Activated CD4-positive, alpha-beta T cell treated with anti-CD3 and anti-CD28 coated beads for 36 hours (primary cell): Measurements from ENCODE around the gene GAD2. TPM values are rescaled to one million over a fixed set of nuclear protein-coding genes. Genes with fewer than 3 reads are reported as not detected.

Experiments used
- ATAC-seq: fragments of 200-7000 bp; cut with Tn5 transposase; one replicate; pipeline ENCODE4 v1.10.0; 2021; ENCODE audit warnings: mild to moderate bottlenecking, moderate library complexity
- CTCF ChIA-PET: fragments of 350-600 bp; sonication (Branson Sonifier 250); formaldehyde crosslinking; loops from one replicate; lab custom pipeline; 2021; ENCODE audit warnings: antibody characterized with exemption; lab: Charles Lee
- POLR2A ChIA-PET: fragments of 350-600 bp; sonication (Branson Sonifier 250); formaldehyde crosslinking; loops from one replicate; lab custom pipeline; 2021; ENCODE audit warnings: antibody characterized with exemption, inconsistent platforms; lab: Charles Lee
- DNase-seq: peaks from one replicate; pipeline ENCODE4 v3.0.0-alpha.2; 2020
- H3K27ac Mint-ChIP-seq: one replicate; pipeline ENCODE4 v1.8.0; 2021; ENCODE audit warnings: mixed read lengths
- H3K27me3 Mint-ChIP-seq: one replicate; pipeline ENCODE4 v1.8.0; 2021; ENCODE audit warnings: mixed read lengths
- H3K36me3 Mint-ChIP-seq: one replicate; pipeline ENCODE4 v1.8.0; 2021; ENCODE audit warnings: low read depth, mixed read lengths
- H3K4me1 Mint-ChIP-seq: one replicate; pipeline ENCODE4 v1.8.0; 2021; ENCODE audit warnings: mixed read lengths
- H3K4me3 Mint-ChIP-seq: one replicate; pipeline ENCODE4 v1.8.0; 2021; ENCODE audit warnings: mild to moderate bottlenecking, moderate library complexity, mixed read lengths
- H3K9me3 Mint-ChIP-seq: one replicate; pipeline ENCODE4 v1.8.0; 2021; ENCODE audit warnings: low read depth, mixed read lengths
- intact Hi-C, 2 experiments: fragments of 100-400 bp; cut with DNase I in 1 of 2; cut with micrococcal nuclease in 1 of 2; formaldehyde crosslinking; loops; one replicate each; pipeline versions ENCODE4 v1.14.2 to v1.15.1; 2022 to 2024; cut with DNase I, micrococcal nuclease
- total RNA-seq, 2 experiments: library from RNA; stranded (reverse); gene quantifications; one replicate each; pipeline ENCODE4 v1.2.3, GENCODE V29; 2021

The GAD2 gene
- total RNA-seq, 2 experiments from 2014 or later = not detected

DNA sequence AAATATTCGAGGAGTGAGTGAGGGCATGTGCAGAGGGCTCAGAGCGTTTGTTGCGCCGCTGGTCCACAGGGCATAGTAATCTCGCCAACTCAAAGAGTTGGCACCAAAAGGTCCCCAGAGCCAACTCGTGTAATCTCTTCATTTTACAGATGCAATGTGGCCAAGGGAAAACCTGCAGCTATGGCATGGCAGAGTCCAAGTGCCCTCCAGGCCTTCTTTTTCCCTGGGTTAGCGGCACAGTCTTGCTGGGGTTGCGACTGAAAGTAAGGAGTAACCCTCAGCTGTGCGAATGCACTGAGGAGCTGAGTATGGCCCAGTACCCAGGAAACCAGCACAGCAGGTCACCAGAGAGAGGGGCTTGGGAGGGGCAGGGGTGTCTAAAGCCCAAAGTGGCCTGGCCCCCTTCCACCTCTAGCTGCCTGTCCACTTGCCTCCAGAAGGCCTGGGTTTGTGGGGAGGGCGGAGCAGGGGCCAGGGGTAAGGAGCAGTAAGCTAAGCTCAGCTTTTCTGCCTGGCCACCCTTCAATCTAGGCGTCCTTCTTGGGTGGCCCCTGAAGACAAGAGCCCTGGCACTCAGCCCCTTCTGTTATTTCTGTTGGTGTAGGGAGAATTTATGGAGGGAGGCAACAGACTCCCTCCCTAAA, 3.3 kb upstream of the GAD2 start:
- Mint-ChIP-seq H3K4me3 (no peak overlapping the region), H3K27me3 (peaks cover 57% of the 10 kb centered on the region), H3K4me1 (peaks cover 31% of the 10 kb centered on the region), H3K36me3 (no peaks in the 10 kb centered on the region), H3K9me3 (no peaks in the 10 kb centered on the region), H3K27ac (no peak overlapping the region)
- intact Hi-C loops = loop anchor here in 1 of 2 experiments (10.0 kb wide), 1 partner anchor 1038 kb away; the partner anchor contains the start of gene GPR158
- POLR2A ChIA-PET = no interaction called here
- CTCF ChIA-PET = no interaction called here
- ATAC-seq (no peak), DNase-seq (no peak)

DNA sequence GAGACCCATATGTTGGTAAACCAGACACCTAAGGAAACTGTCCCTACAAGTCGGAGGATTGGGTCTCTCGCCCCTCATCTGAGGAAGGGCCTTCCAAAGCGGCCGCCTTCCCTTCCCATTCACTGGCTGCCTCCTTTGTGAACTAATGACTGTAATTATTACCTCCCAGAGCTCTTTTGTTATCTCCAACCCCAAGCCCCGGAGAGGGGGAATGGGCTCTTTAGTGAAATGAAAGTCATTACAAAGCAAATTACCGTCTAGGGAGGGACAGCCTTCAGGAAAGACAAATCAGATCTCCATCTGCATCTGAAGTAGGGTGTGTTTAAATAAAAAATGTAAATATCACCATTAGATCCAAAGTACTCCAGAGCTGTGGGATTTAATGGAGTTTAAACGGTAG, 2.6 kb upstream of the GAD2 start:
- Mint-ChIP-seq H3K4me3 (no peak overlapping the region), H3K4me1 (peaks cover 36% of the 10 kb centered on the region), H3K27ac (no peak overlapping the region), H3K9me3 (no peaks in the 10 kb centered on the region), H3K36me3 (no peaks in the 10 kb centered on the region), H3K27me3 (peaks cover 64% of the 10 kb centered on the region)
- DNase-seq (no peak), ATAC-seq (no peak)
- CTCF ChIA-PET = no interaction called here
- POLR2A ChIA-PET = no interaction called here
- intact Hi-C loops = loop anchor here in 1 of 2 experiments (10.0 kb wide), 1 partner anchor 1039 kb away; the partner anchor contains the start of gene GPR158

DNA sequence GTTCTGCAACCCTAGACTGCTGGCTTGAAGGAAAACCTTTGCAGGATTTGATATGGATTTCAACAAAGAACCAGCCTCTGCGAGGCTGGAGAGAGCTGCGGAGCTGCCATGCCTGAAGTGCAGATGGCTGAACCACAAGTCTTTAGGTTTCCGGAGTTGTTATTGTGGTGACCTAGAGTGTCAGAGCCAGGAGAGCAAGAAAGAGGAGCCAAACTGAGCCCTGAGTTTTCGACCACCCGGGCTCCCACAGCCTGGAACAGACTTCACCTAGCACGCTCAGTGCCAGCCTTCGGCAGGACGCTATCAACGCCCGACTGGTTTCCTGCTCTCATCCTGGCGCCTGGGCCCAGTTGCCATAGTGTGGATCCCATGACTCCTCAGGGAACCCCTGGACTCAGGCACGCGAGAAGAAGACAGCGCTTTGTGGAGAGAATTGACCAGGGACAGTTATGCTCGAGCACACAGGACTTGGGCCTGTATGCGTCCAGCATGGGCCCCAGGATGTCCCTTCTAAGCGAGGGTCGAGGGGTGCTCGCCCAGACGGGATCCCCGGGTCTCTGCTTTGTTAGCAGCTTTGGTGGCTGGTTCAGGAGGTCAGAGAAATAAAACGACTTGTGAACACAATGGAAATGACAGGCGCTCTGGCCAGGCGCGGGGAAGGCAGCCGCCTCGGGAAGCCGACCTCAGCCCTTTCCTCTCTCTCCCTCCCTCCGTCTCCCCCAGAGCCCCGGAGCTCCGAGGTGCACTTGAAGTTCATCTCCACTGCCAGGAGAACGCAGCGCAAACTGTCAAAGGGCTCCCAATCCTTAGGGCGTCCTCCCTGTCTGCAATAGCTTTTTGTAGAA, 1.8 kb upstream of the GAD2 start:
- peaks cover 70% of the 10 kb centered on the region for H3K27me3 Mint-ChIP-seq
- intact Hi-C loops = loop anchor here in 1 of 2 experiments (10.0 kb wide), 1 partner anchor 1040 kb away; the partner anchor contains the start of gene GPR158
- no peak for DNase-seq
- no peak for ATAC-seq
- H3K4me1 Mint-ChIP-seq = peaks cover 36% of the 10 kb centered on the region
- ChIA-PET POLR2A (no interaction called here), CTCF (no interaction called here)
- no peak overlapping the region for H3K27ac Mint-ChIP-seq
- no peaks in the 10 kb centered on the region for H3K36me3 Mint-ChIP-seq
- no peak overlapping the region for H3K4me3 Mint-ChIP-seq
- H3K9me3 Mint-ChIP-seq = no peaks in the 10 kb centered on the region

DNA sequence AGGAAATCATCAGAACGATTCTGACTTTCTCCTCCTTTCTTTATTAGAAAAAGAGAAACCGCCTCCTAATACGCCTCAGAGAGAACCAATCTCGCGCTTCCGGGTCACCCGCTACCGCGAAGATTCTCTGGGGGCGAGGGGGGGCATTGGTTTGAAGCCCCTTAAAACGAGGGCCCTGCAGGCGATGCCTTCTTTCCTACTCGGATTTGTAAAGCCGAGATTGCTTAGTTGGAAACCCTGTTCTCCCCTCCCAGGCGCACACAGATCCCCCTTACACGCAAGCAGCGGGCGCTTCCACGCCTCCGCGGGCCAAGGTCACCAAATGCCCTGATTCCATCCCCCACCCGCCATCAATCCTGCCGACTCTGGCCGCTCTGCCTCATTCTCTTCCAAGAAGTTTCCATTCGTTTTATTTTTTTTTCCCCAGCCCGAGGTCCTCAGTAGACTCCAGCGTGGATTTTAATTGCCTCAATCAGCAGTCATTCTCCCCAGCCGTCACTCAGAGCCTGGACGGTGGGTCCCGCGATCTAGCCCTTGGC, 1.1 kb upstream of the GAD2 start:
- ATAC-seq (no peak), DNase-seq (peak; percentile 7)
- CTCF ChIA-PET = no interaction called here
- H3K27me3 Mint-ChIP-seq = peaks cover 75% of the 10 kb centered on the region
- intact Hi-C loops = loop anchor here in 1 of 2 experiments (10.0 kb wide), 1 partner anchor 1041 kb away; the partner anchor contains the start of gene GPR158
- peak overlapping the region; percentile 62 for H3K4me3 Mint-ChIP-seq
- H3K36me3 Mint-ChIP-seq = no peaks in the 10 kb centered on the region
- H3K9me3 Mint-ChIP-seq = no peaks in the 10 kb centered on the region
- no peak overlapping the region for H3K27ac Mint-ChIP-seq
- POLR2A ChIA-PET = no interaction called here
- H3K4me1 Mint-ChIP-seq = peaks cover 36% of the 10 kb centered on the region

DNA sequence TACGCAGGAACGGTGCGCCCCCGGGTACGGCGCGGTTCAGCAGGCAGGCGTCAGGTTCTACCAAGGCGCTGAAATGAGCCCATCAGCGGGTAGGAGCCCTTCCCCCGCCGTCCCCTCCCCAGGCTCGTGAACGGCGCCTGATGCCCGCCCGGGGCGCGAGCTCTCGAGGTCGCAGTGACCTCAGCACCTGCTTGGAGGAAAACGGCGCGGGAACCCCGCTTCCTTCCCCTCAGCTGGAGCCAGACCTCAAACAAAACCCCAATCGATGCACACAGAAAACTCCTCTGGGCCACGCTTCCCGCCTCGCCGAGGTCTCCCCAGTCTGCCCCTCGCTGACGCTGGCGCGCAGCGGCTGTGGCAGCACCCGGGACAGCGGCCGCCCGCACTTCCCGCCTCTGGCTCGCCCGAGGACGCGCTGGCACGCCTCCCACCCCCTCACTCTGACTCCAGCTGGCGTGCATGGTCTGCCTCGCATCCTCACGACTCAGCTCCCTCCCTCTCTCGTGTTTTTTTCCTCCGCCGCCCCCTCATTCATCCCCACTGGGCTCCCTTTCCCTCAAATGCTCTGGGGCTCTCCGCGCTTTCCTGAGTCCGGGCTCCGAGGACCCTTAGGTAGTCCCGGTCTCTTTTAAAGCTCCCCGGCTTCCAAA, 514 bp upstream of the GAD2 start:
- CTCF ChIA-PET = no interaction called here
- DNase-seq (peak; percentile 78), ATAC-seq (peak; percentile 87)
- peaks cover 79% of the 10 kb centered on the region for H3K27me3 Mint-ChIP-seq
- intact Hi-C loops = loop anchor here in 1 of 2 experiments (10.0 kb wide), 1 partner anchor 1041 kb away; the partner anchor contains the start of gene GPR158
- no peaks in the 10 kb centered on the region for H3K9me3 Mint-ChIP-seq
- POLR2A ChIA-PET = no interaction called here
- H3K4me1 Mint-ChIP-seq = peaks cover 36% of the 10 kb centered on the region
- no peak overlapping the region for H3K27ac Mint-ChIP-seq
- no peaks in the 10 kb centered on the region for H3K36me3 Mint-ChIP-seq
- peak overlapping the region; percentile 62 for H3K4me3 Mint-ChIP-seq

DNA sequence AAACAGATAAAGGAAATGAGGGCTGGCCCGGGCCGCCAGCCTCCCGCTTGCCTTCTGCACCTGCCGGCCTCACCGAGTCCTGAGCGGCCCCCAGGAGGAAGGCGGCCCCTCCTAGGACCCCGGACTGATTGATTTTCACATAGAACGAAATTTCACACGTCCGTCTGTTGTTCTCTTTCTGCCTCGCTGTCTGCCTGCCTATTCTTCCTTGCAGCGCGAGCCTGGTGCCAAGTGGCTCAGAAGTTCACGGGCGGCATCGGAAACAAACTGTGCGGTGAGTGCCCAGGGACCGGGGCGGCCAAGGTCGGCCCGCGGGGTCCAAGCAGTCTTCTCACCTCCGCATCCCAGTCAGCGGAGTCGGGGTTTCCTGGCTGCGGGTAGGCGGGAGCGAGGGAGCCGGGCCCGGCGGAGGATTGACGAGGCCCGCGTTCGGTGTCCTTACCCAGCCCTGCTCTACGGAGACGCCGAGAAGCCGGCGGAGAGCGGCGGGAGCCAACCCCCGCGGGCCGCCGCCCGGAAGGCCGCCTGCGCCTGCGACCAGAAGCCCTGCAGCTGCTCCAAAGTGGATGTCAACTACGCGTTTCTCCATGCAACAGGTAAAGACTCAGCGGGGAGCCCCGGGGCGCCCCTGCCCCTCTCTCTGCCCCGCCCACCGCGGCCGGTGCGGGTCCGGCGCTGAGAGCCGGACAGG, 967 bp downstream of the GAD2 start:
- Mint-ChIP-seq H3K9me3 (no peaks in the 10 kb centered on the region), H3K27ac (no peak overlapping the region), H3K36me3 (no peaks in the 10 kb centered on the region), H3K4me3 (peak overlapping the region; percentile 38), H3K27me3 (peaks cover 83% of the 10 kb centered on the region), H3K4me1 (peaks cover 34% of the 10 kb centered on the region)
- ChIA-PET CTCF (no interaction called here), POLR2A (interaction anchor here (0.6 kb wide), 1 partner anchor 1613 kb away, joined by 4 read pairs; no protein-coding TSS in a partner anchor)
- ATAC-seq (peak; percentile 45), DNase-seq (peak; percentile 26)
- intact Hi-C loops = loop anchor here in 1 of 2 experiments (10.0 kb wide), 1 partner anchor 1043 kb away; the partner anchor contains the start of gene GPR158

DNA sequence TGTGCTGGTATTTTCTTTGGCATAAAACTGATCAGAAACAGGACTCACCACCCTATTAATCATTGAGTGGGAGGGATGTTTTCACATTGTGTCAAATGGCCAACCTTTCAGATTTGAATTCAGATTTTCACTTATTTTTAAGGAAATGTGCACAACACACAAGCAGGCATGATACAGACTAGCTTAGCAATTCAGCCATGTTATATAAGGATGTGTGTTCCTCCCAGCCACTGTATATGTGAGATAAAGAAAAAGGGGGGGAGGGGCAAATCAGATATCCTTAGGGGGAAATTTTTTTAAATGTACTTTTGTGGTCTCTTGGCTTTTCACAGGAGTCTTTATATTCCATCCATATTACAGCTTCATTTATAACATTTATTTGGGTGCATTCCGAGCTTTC, 3.1 kb downstream of the GAD2 start:
- DNase-seq = no peak
- H3K27me3 Mint-ChIP-seq = peaks cover 80% of the 10 kb centered on the region
- CTCF ChIA-PET = no interaction called here
- intact Hi-C loops = loop anchor here in 1 of 2 experiments (10.0 kb wide), 1 partner anchor 1045 kb away; the partner anchor contains the start of gene GPR158
- no peak overlapping the region for H3K27ac Mint-ChIP-seq
- H3K9me3 Mint-ChIP-seq = no peaks in the 10 kb centered on the region
- peaks cover 31% of the 10 kb centered on the region for H3K4me1 Mint-ChIP-seq
- POLR2A ChIA-PET = no interaction called here
- no peaks in the 10 kb centered on the region for H3K36me3 Mint-ChIP-seq
- no peak for ATAC-seq
- H3K4me3 Mint-ChIP-seq = no peak overlapping the region

DNA sequence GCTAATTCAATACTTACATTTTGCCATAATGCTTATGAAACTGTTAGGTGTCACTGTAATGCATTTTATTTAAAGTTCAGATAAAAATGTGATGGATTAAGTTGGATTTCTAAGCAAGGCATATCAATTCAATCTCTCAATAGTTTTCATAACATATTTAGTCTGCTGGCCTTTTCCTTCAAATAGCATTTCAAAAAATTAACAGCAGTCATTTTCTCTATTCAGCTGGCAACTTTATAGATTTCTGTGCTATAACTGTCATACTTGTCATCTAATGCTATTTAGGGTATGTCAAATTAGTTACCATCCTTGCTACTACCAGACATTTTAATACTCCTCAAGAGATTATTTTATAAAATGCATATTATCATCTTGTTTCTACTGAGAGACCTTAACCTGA, 4.3 kb downstream of the GAD2 start:
- POLR2A ChIA-PET = no interaction called here
- intact Hi-C loops = no loop called here
- peaks cover 22% of the 10 kb centered on the region for H3K4me1 Mint-ChIP-seq
- ATAC-seq (no peak), DNase-seq (no peak)
- CTCF ChIA-PET = no interaction called here
- H3K27me3 Mint-ChIP-seq = peaks cover 74% of the 10 kb centered on the region
- H3K27ac Mint-ChIP-seq = no peak overlapping the region
- no peaks in the 10 kb centered on the region for H3K9me3 Mint-ChIP-seq
- H3K36me3 Mint-ChIP-seq = no peaks in the 10 kb centered on the region
- H3K4me3 Mint-ChIP-seq = no peak overlapping the region

DNA sequence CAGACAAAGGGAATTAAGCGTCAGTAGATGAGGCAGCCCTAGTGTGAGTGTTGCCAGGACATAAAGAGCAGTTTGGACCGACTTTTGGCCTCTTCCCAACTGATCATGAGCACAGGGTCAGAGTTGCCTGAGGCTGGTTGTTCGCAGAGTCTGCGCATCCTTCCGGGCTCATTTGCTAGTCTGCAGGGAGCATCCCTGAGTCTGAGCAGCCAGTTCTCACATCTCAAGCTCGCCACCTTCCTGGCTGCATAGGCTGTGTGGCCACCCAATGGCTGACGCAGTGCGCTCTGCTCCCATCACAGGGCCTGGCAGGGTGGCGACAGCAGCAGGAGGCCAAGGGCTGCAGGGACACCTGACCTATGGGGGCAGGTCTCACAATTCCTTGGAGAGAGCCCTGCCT, 5.0 kb downstream of the GAD2 start:
- ATAC-seq (no peak), DNase-seq (no peak)
- ChIA-PET CTCF (no interaction called here), POLR2A (no interaction called here)
- intact Hi-C loops = no loop called here
- H3K36me3 Mint-ChIP-seq = no peaks in the 10 kb centered on the region
- peaks cover 15% of the 10 kb centered on the region for H3K4me1 Mint-ChIP-seq
- H3K4me3 Mint-ChIP-seq = no peak overlapping the region
- H3K9me3 Mint-ChIP-seq = no peaks in the 10 kb centered on the region
- peaks cover 69% of the 10 kb centered on the region for H3K27me3 Mint-ChIP-seq
- no peak overlapping the region for H3K27ac Mint-ChIP-seq

DNA sequence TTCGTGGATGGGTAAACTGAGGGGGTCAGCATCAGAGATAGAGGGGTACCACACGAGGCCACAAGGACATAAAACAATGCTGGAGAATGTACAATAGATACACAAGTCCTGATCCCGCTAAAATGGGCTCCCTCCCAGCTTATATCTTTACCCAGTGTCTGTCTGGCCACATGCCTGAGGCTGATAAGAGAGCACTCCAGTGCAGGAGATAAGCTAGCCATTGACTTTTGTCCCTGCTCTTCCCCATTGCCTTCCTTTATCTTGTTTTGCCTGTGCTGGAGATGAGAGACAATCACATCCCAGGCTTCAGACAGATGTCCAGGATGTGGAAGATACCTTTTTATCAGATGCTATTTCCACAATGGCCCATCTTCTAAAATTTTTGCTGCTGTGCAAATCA, 6.0 kb downstream of the GAD2 start:
- CTCF ChIA-PET = no interaction called here
- Mint-ChIP-seq H3K27ac (no peak overlapping the region), H3K27me3 (peaks cover 61% of the 10 kb centered on the region), H3K36me3 (no peaks in the 10 kb centered on the region), H3K4me3 (no peak overlapping the region), H3K4me1 (peaks cover 7% of the 10 kb centered on the region), H3K9me3 (no peaks in the 10 kb centered on the region)
- DNase-seq = no peak
- no peak for ATAC-seq
- POLR2A ChIA-PET = no interaction called here
- intact Hi-C loops = no loop called here
